Vagina (tissue), 2 donors: Measurements from ENCODE around the gene PRDM2. TPM values are rescaled to one million over a fixed set of nuclear protein-coding genes. Genes with fewer than 3 reads are reported as not detected.

ENCODE experiments used
- DNase-seq, 2 donors: peaks; one replicate each; pipeline ENCODE4 v3.0.0-alpha.2; 2017; ENCODE audit errors: extremely low spot score in 2 of 2
- H3K27ac ChIP-seq: fragments of 200-600 bp; sonication (generic); one replicate; pipeline ENCODE4 v1.5.1; 2019
- H3K27me3 ChIP-seq: fragments of 200-600 bp; sonication (generic); one replicate; pipeline ENCODE4 v1.5.1; 2019
- H3K36me3 ChIP-seq, 2 donors: fragments of 200-600 bp; sonication (generic); one replicate each; pipeline ENCODE4 v1.5.1; 2017 to 2019
- H3K4me1 ChIP-seq: fragments of 200-600 bp; sonication (generic); one replicate; pipeline ENCODE4 v1.5.1; 2019
- H3K4me3 ChIP-seq, 2 donors: fragments of 200-600 bp; sonication (generic); 1 replicate in 1 of 2; 2 replicates in 1 of 2; pipeline ENCODE4 v1.5.1; 2016 to 2019
- H3K9me3 ChIP-seq: fragments of 200-600 bp; sonication (generic); one replicate; pipeline ENCODE4 v1.5.1; 2019
- CTCF ChIP-seq, 3 experiments: fragments of 450-650 bp in 2 of 3; fragments of 200-600 bp in 1 of 3; sonication (generic) in 1 of 3; IDR thresholded peaks; one replicate each; pipeline ENCODE4 v1.5.1; 2017 to 2019; ENCODE audit warnings: antibody characterized with exemption in 3 of 3, mild to moderate bottlenecking in 2 of 3, moderate library complexity in 2 of 3
- POLR2A ChIP-seq, 2 donors: fragments of 450-650 bp; IDR thresholded peaks; one replicate each; pipeline ENCODE4 v1.6.1; 2017; ENCODE audit warnings: antibody characterized with exemption in 2 of 2, mild to moderate bottlenecking in 2 of 2, moderate library complexity in 2 of 2
- POLR2AphosphoS5 ChIP-seq, 2 donors: sonication (generic); formaldehyde crosslinking; IDR thresholded peaks; one replicate each; pipeline ENCODE4 v1.9.0; 2017; ENCODE audit warnings: antibody characterized with exemption in 2 of 2, mild to moderate bottlenecking in 2 of 2, low read depth in 1 of 2; ENCODE audit not compliant: insufficient read depth in 1 of 2
- intact Hi-C: fragments of 100-400 bp; cut with DNase I; formaldehyde crosslinking; loops from one replicate; pipeline ENCODE4 v1.15.1; 2023
- total RNA-seq: library from RNA; depleted of rRNA; stranded (reverse); fragments of >200 nt; gene quantifications from one replicate; pipeline ENCODE4 v1.2.3, GENCODE V29; 2016

Gene PRDM2
- total RNA-seq, 1 donor from 2014 or later = 56.2 TPM

GRCh38 chr1:13817906-13818305, 117.9 kb downstream of the PRDM2 start:
- Histone ChIP-seq H3K4me3 (no peak overlapping the region), H3K36me3 (peaks cover 0 to 10% of the 10 kb centered on the region in 2 donors), H3K4me1 (peaks cover 18% of the 10 kb centered on the region), H3K27me3 (no peaks in the 10 kb centered on the region), H3K9me3 (no peaks in the 10 kb centered on the region), H3K27ac (no peak overlapping the region)
- TF ChIP-seq POLR2AphosphoS5 (IDR thresholded peaks at IDR 0.05; ENCODE audit: insufficient read depth in 1 of 2, low read depth in 1 of 2) (no peak), CTCF (IDR thresholded peaks at IDR 0.05) (no peak)
- DNase-seq = no peak
- intact Hi-C loops = no loop called here

GRCh38 chr1:13818926-13819325, 118.9 kb downstream of the PRDM2 start:
- DNase-seq = peak in 1 of 2 donors; percentile 40

GRCh38 chr1:13819642-13820041, 119.7 kb downstream of the PRDM2 start:
- H3K9me3 ChIP-seq = no peaks in the 10 kb centered on the region
- peaks cover 0 to 16% of the 10 kb centered on the region in 2 donors for H3K36me3 ChIP-seq
- intact Hi-C loops = no loop called here
- H3K4me1 ChIP-seq = peaks cover under 1% of the 10 kb centered on the region
- no peak overlapping the region for H3K4me3 ChIP-seq
- H3K27ac ChIP-seq = no peak overlapping the region
- peak in 1 of 2 donors; percentile 61 for DNase-seq
- no peaks in the 10 kb centered on the region for H3K27me3 ChIP-seq
- TF ChIP-seq CTCF (IDR thresholded peaks at IDR 0.05) = no peak
- TF ChIP-seq POLR2AphosphoS5 (IDR thresholded peaks at IDR 0.05; ENCODE audit: insufficient read depth in 1 of 2, low read depth in 1 of 2) = no peak
- no peak for TF ChIP-seq POLR2A (IDR thresholded peaks at IDR 0.05)

More at GRCh38 chr1:13818926-13819325, 118.9 kb downstream of the PRDM2 start:
- peaks cover 0 to 16% of the 10 kb centered on the region in 2 donors for H3K36me3 ChIP-seq
- TF ChIP-seq CTCF (IDR thresholded peaks at IDR 0.05) (no peak), POLR2A (IDR thresholded peaks at IDR 0.05) (no peak), POLR2AphosphoS5 (IDR thresholded peaks at IDR 0.05; ENCODE audit: insufficient read depth in 1 of 2, low read depth in 1 of 2) (no peak)
- no peaks in the 10 kb centered on the region for H3K9me3 ChIP-seq
- no peaks in the 10 kb centered on the region for H3K27me3 ChIP-seq
- no peak overlapping the region for H3K27ac ChIP-seq
- intact Hi-C loops = no loop called here
- H3K4me1 ChIP-seq = peaks cover 8% of the 10 kb centered on the region
- H3K4me3 ChIP-seq = no peak overlapping the region

GRCh38 chr1:13820055-13820454, 120.1 kb downstream of the PRDM2 start:
- no peak overlapping the region for H3K27ac ChIP-seq
- TF ChIP-seq POLR2A (IDR thresholded peaks at IDR 0.05) (no peak), POLR2AphosphoS5 (IDR thresholded peaks at IDR 0.05; ENCODE audit: insufficient read depth in 1 of 2, low read depth in 1 of 2) (no peak), CTCF (IDR thresholded peaks at IDR 0.05) (no peak)
- no peaks in the 10 kb centered on the region for H3K27me3 ChIP-seq
- no peaks in the 10 kb centered on the region for H3K9me3 ChIP-seq
- peaks cover 0 to 16% of the 10 kb centered on the region in 2 donors for H3K36me3 ChIP-seq
- intact Hi-C loops = no loop called here
- H3K4me1 ChIP-seq = no peaks in the 10 kb centered on the region
- DNase-seq = peak in 1 of 2 donors; percentile 79
- no peak overlapping the region for H3K4me3 ChIP-seq

- H3K27me3 ChIP-seq = no peaks in the 10 kb centered on the region
- no peaks in the 10 kb centered on the region for H3K4me1 ChIP-seq
- intact Hi-C loops = no loop called here
- peak; percentile 77 to 82 for DNase-seq
- no peak overlapping the region for H3K4me3 ChIP-seq
- no peak overlapping the region for H3K27ac ChIP-seq
- no peaks in the 10 kb centered on the region for H3K9me3 ChIP-seq
- H3K36me3 ChIP-seq = peaks cover 0 to 16% of the 10 kb centered on the region in 2 donors
- no peak for TF ChIP-seq POLR2A (IDR thresholded peaks at IDR 0.05)
Measured at GRCh38 chr1:13820456-13820855, 120.5 kb downstream of the PRDM2 start.
